GM19351 (cell line): ENCODE measurements around the gene MUC2.

ENCODE experiments used
- ATAC-seq: cut with Tn5 transposase; IDR thresholded peaks from one replicate; pipeline ENCODE4 v1.9.1; 2021; ENCODE audit warnings: mild to moderate bottlenecking, moderate library complexity; ENCODE audit not compliant: unreplicated experiment

The MUC2 gene

DNA sequence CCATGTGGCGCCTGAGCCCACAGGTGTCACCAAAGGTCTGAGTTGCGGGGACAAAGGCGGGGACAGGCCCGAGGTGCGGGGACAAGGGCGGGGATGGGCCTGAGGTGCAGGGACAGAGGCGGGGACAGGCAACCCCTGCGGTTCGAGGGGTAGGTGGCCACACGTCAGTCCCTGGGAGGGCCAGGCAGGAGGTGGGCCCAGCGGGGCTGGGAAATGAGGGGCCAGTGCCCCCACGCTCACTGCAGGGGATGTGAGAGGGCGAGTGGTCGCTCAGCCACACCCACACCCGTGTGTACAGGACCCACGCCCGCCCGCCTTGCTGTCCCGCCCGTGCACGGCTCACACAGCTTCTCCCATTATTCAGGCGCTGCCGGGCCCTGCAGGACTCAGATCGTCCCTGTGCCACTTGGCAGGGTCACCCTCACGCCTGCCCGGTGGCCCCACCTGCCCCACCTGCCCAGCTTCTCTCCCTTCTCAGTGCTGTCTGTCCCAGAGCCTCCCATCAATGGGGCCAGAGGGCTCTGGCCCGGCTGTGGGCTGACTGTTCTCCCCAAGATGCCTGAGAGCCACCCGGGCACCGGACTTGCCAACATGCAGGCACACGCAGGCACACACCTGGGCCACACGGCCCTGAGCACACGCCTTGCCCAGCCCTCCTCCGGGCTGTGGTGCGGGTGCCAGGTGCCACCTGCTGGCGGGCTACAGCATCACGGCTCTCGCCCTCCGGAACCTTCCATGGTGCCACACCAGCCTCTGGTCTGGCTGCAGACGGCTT is 23.9 kb upstream of the MUC2 start:
- peak; percentile 79 for ATAC-seq

DNA sequence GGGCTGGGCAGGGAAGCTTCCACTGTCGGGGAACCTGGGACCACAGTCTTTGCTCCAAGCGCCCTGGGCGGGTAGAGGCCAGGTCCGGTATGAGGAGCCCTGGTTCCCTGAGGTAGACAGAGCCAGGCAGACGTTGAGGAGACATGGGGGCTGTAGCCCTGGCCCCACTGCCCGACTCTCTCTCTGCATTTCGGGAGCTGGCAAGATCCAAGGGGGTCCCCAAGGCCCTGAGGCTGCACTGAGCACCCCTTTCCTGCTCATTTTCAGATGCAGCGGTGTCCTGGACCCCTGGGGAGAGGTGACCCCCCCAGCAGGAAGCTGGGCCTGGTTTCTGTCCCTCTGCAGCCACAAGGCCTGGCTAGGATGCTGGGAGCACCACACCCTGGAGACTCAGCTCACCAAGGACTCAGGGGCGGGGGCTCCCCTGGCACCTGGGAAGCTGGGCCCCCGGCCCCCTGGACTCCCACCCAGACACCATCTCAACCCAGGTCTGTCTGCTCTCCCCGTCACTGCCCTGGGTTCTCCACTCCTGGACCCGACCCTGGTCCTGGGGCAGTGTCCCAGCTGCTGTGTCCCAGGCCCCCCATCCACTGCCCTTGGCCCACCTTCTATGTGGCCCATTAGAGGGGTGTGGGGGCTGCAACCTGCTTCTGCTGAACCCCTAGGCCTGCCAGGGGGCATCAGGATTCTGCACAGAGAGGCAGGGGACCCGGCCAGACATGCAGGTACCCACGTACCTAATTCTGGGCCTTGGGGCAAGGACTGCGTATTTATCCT is 23.1 kb upstream of the MUC2 start:
- ATAC-seq: no peak

DNA sequence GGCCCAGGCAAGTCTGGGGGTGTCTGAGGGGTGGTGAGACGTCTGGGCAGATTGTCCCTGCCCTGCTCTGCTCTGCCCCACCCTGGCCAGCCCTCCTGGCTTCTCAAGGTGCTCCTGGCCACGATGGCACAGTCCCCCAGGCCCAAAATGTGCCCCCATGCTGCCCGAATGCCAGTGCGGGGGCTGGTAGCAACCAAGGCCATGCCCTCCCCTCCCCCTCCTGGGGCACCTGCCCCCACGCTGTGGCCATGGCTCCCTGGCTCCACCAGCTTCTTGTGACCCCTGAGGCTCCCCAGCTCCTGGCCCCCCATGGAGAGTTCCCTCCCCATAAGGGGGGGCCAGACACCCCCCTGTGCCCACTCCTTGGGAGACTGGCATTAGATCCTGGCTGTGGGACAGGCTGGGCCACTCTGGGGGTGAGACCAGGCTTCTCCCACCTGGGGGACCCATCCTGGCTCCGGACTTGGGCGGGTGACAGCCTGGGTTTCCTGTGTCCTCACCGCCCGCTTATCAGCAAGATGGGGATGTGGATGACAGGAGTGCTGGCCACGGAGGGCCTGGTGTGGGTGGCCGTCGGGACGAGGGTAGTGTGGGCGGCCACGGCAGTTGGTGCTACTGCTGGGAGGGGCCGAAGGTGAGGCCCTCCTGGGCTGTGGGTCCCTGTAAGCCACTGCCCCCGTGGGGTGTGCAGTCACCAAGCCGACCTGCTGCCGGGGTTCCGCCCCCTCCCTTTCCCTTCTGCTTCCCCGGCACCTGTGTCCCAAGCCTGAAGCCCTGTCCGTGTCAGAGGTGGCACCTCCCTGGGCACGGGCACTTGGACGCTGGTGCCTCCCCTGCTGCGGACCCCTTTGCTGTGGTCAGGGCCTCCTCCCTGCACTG is 22.3 kb upstream of the MUC2 start:
- no peak for ATAC-seq

DNA sequence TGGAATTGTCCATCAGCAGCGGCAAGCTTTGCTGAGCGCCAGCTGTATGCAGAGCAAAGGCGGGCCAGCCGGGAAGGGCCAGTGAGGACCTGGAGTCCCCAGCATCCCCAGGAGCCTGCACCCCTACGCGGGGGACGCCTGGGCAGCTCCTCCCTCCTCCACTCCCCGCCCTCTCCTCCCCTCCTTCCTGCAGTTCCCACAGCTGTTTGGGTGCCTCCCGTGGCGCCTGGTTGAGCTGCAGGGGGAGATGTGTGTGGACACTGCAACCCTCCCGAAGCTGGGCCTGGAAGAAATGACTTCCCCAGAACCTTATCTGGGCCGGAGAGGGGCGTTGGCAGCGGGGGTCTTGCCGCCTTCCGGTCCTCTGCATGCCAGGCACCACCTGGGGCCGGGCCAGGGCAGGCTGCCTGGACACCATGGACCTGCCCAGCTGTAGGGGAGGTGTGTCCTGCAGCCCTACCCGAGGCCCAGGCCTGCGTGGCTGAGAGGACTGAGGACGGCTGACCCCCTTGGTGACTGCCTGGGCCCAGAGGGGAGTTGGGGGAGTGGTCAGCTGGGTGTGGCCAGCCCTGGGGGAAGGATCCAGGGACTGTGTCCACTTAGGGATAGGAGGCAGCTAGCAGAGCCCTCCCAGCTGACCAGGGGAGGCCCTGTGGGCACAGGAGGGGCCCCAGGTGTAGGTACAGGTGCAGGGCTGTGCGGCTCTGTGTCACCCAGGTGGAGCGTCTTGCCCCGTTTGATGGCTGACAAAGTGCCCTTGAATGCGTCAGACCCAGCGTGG is 21.4 kb upstream of the MUC2 start:
- ATAC-seq: no peak

DNA sequence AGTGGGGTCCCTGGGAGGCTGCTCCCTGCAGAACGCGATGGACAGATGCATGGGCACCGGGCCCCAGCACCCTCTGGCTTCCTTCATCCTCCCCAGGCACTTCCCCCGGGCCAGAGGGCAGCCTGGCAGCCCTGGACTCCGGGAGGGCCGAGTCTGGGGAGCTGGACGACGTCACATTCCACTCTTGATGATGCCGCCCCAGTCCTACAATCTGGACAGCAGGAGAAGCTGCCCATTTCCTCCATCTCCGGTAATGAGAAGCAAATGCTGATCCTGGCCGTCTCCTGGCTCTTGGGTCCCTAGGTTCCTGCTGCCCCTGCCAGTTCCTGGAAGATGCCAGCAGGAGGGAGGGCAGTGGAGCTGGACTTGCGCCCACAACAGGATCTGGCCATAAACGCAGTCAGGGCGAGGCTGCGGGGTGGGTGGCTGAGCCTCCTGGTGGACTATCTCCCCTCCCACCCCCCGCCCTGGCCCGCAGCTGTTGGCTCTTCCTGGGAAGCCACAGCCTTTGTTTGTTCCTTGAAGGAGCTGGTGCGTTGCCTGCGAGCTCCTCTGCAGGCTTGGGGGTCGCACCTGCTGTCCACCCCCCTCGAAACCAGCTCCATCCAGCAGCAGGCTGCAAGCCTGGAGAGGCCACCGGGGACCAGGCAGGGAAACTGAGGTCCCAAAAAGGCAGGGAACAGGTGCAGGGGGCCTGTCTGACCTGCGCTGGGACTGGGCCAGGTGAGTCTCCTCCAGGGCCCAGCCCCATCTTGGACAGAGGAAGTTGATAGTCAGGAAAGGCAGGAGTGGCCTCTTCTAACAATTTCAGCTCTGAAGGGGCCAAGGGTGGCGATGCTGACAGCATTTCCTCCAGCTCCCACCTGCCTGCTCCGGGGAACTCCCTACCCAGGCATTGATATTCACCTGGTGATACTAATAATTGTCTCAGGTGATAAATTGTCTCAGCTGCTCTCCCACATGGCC is 20.2 kb upstream of the MUC2 start:
- no peak for ATAC-seq

DNA sequence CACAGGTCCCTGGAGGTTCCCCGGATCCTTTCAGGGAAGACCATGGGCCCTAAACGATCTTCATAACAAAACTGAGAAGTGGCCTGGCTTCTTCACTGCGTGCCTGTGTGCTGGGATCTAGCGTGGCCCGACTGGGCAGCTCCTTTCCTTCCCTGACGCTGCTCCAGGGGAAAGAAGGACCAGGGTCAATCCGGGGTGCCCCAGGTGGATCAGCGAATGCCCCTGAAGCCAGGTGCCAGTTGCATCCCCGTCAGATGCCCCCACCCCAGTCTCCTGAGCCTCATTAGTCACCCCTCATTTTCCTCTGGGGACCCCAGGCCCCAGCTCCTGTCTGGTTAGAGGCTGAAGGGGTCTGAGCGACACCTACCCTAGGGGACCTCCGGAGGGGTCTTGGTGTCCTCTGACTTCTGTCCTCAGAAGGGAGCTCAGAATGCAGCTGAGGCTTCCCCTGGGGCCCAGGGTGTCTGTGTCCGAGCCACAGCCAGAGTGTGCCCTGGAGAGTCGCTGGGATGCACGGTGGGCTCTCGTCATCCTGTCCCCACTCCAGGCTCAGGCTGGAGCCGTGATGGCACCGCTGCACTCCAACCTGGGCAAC is 19.5 kb upstream of the MUC2 start:
- no peak for ATAC-seq

DNA sequence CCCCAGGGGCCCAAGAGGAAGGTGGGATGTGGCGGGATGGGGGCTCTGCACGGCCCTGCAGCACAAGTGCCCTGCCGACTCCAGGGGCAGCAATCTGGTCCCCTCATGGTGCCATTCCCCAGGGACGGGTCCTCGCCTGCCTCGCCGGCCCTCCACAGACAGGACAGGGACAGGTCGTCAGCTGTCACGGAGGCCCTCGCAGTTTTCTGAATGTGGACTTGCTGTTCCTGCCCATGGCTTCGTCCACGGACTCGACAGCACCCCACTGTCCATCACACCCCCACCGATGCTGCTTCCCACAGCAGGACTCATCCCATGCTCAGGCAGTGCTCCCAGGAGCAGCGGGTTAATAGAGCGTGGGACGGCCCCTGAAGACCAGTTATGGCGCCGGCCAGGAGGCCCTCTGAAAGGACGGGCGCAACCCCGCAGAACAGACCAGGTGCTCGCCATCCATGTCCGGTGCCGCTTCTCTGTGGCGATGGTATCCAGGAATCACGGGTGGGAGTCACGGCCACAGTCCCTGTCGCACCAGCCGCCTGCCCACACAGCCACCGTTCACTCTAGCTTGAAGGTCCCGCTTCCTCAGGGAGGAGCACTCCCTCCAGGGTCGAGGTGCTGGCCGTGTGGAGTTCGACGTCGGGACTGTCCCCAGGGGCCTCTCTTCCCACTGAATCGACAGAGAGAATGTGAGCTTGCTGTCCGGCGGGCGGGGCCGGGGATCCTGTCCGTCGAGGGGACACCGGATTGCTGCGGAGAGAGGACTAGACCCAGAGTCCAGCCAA is 18.5 kb upstream of the MUC2 start:
- ATAC-seq: no peak

DNA sequence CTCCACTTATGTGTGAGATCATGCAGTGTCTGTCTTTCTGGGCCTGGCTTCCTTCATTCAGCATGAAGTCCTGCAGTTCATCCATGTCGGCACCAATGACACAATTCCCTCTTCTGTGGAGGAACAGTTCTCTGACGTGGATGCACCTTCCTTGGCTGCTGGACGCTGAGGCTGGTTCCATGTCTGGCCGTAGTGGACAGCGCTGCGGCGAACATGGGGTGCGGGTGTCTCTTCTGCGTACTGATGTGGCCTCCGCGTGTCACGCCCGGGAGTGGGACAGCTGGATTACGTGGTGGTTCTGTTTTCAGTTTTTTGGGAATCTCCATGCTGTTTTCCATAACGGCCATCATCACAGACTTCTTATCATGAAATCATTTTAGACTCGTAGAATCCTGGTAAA is 16.9 kb upstream of the MUC2 start:
- no peak for ATAC-seq

DNA sequence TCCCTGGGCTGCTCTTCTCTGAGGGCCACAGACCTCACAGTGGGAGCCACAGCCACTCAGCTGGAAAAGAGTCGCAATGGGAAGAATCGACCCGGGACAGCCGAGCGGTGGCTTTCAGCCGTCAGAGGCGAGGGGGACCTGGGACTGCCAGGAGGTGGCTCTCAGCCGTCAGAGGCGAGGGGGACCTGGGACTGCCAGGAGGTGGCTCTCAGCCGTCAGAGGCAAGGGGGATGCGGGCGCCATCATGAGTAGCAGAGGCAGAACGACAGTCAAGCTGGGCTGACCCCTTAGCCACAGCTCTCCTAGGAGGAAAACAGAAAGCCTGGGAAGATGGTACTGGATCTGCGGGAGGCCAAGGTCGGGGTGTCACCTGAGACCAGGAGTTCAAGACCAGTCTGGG is 14.9 kb upstream of the MUC2 start:
- ATAC-seq: no peak

DNA sequence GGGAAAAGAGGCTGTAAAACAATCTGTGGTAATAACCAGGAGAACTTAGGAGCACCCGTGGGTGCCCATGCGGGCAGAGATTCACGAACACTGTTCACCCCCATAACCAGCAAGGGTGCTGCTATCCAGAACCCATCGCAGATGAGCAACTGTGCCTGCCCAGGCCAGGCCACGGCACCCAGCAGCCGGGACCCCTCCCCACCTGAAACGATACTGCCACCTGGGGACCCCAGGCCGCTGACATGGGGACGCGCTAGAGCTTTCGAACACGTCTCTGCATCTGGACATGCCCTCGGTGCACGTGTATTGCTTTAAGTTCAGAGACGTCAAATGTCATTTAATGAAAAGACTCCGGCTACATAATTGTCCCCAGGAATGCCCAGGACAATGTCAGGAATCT is 14.3 kb upstream of the MUC2 start:
- ATAC-seq: no peak

DNA sequence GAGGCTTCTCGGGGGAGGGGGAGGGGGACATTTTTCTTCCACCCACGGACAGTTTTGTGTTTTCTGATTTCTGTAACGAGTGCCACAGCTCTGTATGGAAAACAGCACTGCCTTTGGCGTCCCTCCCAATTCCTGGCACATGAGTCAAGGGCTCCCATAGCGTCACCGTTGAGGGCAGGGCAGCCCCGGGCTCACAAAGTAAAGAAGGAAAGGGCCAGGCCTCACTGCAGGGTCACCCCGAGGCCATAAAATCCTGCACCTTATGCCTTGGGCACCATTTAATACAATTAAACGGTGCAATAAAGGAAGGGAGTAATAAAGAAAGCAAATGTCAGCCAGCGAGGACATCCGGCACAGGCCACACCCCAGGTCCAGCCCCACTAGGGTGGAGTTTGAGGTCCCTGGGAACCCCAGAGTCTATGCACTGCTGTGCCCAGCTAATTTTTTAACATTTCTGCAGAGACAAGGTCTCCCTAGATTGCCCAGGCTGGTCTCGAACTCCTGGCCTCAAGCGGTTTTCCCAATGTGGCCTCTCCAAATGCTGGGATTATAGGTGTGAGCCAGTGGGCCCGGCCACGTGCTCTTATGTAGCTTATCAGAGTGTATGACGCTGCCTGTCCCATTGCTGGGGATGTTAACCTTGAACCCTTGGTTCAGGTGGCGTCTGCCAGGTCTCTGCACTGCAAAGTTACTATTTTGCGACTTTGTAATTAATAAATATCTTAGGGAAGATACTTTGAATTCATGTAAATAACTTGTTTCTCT is 13.6 kb upstream of the MUC2 start:
- ATAC-seq: no peak

DNA sequence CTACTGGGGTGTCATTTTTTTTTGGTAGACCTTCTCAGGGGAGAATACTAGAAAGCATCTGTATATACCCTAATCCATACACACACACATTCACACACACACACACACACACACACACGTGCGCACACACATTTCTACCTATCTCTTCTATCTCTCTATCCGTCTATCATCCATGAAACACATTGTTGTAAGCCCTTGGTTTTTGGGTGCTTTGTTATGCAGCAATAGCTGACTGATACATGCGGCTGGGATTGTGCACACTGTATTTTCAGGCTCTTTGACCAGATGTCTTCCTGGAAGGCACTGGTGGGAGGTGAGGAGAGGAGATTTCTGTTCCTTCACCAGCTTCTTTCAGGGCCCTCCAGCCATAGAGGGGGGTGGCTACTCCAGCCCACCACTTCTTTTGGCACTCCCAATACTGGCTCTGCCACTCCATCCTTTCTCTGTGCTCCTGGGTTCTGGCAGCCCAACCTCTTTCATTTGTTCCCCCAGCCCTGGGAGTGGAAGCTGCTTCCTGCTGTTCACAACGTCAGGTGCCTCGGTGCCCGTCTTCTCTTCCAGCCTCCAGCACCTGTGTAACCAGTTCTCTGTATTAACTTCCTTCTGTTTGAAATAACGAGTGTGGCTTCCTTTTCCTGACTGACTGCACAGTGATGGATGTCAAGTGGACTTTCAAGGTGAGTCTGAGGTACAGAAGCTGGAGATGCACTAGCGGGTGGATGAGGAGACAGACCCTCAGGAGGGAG is 12.4 kb upstream of the MUC2 start:
- ATAC-seq: no peak

DNA sequence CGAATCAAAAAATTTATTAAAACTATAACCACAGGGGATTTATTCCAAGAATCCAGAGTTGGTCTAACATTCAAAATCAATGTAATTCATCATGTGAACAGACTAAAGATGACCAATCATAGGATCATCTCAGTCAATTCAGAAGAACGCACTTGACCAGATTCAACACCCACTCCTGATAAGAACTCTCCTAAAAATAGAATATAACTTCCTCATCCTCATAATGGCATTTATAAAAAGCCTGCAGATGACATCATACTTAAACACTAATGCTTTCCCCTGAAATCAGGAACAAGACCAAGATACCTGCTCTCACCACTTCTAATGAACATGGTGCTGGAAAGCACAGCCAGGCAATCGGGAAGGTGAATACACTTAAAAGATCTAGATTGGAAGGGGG is 10.5 kb upstream of the MUC2 start:
- ATAC-seq: no peak

DNA sequence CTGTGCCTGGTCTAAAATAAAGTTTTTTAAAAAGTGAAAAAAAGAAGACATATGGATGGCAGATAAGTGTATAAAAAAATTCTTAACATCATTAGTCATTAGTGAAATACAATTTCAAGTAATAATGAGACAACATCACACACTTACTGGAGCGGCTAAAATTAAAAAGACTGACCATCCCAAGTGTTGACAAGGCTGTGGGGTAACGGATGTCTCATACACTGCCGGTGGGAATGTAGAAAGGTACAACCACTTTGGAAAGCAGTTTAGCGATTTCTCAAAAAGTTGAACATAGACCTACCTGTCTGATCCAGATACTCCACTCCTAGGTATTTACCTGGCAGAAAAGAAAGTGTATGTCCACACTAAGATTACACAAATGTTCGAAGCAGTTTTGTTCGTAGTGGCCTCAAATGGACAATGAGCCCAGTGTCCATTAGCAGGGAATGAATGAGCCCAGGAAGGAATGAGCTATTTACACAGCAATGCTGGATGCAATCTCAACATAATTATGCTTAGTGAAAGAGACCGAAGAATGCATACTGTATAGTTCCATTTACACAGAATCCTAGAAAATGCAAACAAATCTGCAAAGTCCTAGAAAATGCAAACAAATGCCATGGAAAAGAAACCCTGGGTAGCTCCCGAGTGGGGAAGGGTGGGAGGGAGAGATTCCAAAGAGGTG is 6.7 kb upstream of the MUC2 start:
- no peak for ATAC-seq

DNA sequence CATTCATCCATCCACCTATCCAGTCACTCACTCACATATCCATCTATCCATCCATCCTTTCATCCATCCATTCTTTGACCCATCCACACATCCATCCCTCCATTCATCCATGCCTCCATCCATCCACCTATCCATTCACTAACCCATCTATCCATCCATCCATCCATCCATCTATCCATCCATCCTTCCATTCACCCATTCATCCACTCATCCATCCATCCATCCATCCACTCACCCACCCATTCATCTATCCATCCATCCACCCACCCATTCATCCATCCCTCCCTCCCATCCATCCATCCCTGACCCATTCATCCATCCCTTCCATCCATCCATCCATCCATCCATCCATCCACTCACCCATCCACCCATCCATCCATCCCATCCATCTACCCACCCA is 4.9 kb upstream of the MUC2 start:
- no peak for ATAC-seq
